ENCODE measurements around the gene VPS11.
A peak's percentile ranks its signal among the peaks of the same experiment; 100 is the strongest.

The VPS11 gene

GRCh38 chr11:119091178-119091577, 23.6 kb downstream of the VPS11 start:
- Histone ChIP-seq H3K9ac (ENCODE audit: low read length) (no peak overlapping the region), H2AFZ (ENCODE audit: low read depth, low read length) (no peak overlapping the region), H4K20me1 (ENCODE audit: insufficient read depth, low read length) (peaks cover 26% of the 10 kb centered on the region), H3K4me2 (ENCODE audit: low read length) (no peak overlapping the region), H3K9me3 (ENCODE audit: insufficient read depth, low read length) (no peaks in the 10 kb centered on the region), H3K4me3 (ENCODE audit: low read length) (no peak overlapping the region), H3K27me3 (ENCODE audit: low read depth, low read length) (no peaks in the 10 kb centered on the region), H3K4me1 (ENCODE audit: low read length) (peaks cover 29% of the 10 kb centered on the region), H3K36me3 (replicated peaks; ENCODE audit: low read depth, low read length) (peaks cover 39% of the 10 kb centered on the region), H3K79me2 (ENCODE audit: low read length) (peaks cover 39% of the 10 kb centered on the region), H3K27ac (ENCODE audit: low read length) (peak overlapping the region; percentile 15; the same call in 1 of the 2 replicates)
- TF ChIP-seq, protein P1, sequence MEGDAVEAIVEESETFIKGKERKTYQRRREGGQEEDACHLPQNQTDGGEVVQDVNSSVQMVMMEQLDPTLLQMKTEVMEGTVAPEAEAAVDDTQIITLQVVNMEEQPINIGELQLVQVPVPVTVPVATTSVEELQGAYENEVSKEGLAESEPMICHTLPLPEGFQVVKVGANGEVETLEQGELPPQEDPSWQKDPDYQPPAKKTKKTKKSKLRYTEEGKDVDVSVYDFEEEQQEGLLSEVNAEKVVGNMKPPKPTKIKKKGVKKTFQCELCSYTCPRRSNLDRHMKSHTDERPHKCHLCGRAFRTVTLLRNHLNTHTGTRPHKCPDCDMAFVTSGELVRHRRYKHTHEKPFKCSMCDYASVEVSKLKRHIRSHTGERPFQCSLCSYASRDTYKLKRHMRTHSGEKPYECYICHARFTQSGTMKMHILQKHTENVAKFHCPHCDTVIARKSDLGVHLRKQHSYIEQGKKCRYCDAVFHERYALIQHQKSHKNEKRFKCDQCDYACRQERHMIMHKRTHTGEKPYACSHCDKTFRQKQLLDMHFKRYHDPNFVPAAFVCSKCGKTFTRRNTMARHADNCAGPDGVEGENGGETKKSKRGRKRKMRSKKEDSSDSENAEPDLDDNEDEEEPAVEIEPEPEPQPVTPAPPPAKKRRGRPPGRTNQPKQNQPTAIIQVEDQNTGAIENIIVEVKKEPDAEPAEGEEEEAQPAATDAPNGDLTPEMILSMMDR (IDR thresholded peaks at IDR 0.05; ENCODE audit: low read depth, low read length) = no peak
- TF ChIP-seq EZH2phosphoT487 (IDR thresholded peaks at IDR 0.05; ENCODE audit: low read depth) = no peak

DNA sequence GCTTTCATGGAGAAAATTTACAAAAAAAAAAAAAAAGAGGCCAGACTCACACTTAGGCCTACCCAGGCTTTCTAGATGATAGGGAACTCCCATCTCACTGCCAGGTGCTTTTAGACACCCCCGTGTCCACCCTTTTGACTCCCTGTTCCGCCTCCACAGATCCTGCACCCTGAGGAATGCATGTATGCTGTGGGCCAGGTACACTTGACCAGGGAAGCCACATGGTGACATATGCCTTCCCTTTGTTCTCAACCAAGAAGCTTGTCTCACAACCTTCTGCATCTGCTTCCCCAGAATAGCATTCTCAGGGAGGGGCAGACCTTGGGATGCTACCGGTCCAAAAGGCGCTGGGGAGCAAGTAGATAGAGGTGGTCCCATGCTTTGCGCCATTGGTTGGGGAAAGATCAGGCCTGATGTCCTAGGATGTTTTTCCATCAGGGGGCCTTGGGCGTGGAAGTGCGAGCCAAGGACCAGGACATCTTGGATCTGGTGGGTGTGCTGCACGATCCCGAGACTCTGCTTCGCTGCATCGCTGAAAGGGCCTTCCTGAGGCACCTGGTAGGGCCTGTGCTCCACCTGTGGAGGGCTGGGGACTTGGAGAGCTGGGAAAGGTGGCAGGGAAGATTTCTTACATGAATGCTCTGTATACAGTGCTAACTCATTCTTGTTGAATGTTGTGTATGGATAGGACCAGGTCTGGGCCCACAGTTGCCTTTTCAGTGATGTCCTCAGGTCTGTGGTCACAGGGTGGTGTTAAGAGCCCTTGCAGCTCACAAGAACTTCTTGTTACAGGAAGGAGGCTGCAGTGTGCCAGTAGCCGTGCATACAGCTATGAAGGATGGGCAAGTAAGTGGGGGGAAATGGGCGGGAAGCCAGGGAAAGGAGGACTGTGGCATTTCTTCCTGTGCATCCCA, 24.6 kb downstream of the VPS11 start:
- H3K4me2 ChIP-seq (ENCODE audit: low read length) = peak overlapping the region; percentile 96
- H3K79me2 ChIP-seq (ENCODE audit: low read length) = peaks cover 37% of the 10 kb centered on the region
- H3K4me3 ChIP-seq (ENCODE audit: low read length) = peak overlapping the region; percentile 97
- no peaks in the 10 kb centered on the region for H3K9me3 ChIP-seq (ENCODE audit: insufficient read depth, low read length)
- no peak for TF ChIP-seq EZH2phosphoT487 (IDR thresholded peaks at IDR 0.05; ENCODE audit: low read depth)
- TF ChIP-seq, protein P1 (IDR thresholded peaks at IDR 0.05; ENCODE audit: low read depth, low read length) = no peak
- H3K9ac ChIP-seq (ENCODE audit: low read length) = peak overlapping the region; percentile 92; the same call in 1 of the 2 replicates
- peaks cover 45% of the 10 kb centered on the region for H3K36me3 ChIP-seq (replicated peaks; ENCODE audit: low read depth, low read length)
- peaks cover 26% of the 10 kb centered on the region for H4K20me1 ChIP-seq (ENCODE audit: insufficient read depth, low read length)
- H3K27ac ChIP-seq (ENCODE audit: low read length) = peak overlapping the region; percentile 73
- H3K4me1 ChIP-seq (ENCODE audit: low read length) = peaks cover 31% of the 10 kb centered on the region
- H2AFZ ChIP-seq (ENCODE audit: low read depth, low read length) = no peak overlapping the region
- no peaks in the 10 kb centered on the region for H3K27me3 ChIP-seq (ENCODE audit: low read depth, low read length)

DNA sequence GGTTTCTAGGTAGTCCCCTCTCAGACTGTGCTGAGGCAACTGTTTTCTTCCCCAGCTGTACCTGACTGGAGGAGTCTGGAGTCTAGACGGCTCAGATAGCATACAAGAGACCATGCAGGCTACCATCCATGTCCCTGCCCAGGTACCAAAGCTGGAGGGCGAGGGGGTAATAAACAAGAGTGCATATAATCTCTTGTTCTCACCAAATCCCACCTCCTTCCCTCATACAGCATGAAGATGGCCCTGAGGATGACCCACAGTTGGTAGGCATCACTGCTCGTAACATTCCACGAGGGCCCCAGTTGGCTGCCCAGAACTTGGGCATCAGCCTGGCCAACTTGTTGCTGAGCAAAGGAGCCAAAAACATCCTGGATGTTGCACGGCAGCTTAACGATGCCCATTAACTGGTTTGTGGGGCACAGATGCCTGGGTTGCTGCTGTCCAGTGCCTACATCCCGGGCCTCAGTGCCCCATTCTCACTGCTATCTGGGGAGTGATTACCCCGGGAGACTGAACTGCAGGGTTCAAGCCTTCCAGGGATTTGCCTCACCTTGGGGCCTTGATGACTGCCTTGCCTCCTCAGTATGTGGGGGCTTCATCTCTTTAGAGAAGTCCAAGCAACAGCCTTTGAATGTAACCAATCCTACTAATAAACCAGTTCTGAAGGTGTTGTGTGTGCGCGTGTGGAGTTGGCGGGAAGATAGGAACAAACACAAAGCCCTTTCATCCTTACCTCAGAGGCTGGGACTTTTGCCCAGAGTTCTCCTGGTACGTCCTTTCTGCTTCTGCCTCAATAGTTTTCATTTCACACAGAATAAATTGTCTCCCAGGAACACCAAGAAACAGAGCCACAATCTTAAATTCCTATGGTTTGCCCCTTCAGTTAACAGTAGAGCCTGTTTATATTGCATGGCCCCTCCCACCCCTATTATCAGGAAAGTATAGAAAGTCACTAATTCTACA, 25.5 kb downstream of the VPS11 start:
- H3K27me3 ChIP-seq (ENCODE audit: low read depth, low read length) = no peaks in the 10 kb centered on the region
- H3K9ac ChIP-seq (ENCODE audit: low read length) = peak overlapping the region; percentile 92
- peaks cover 54% of the 10 kb centered on the region for H3K36me3 ChIP-seq (replicated peaks; ENCODE audit: low read depth, low read length)
- H3K4me3 ChIP-seq (ENCODE audit: low read length) = peak overlapping the region; percentile 97
- H4K20me1 ChIP-seq (ENCODE audit: insufficient read depth, low read length) = peaks cover 26% of the 10 kb centered on the region
- H3K4me2 ChIP-seq (ENCODE audit: low read length) = peak overlapping the region; percentile 96
- H3K9me3 ChIP-seq (ENCODE audit: insufficient read depth, low read length) = no peaks in the 10 kb centered on the region
- TF ChIP-seq, protein P1 (IDR thresholded peaks at IDR 0.05; ENCODE audit: low read depth, low read length) = no peak
- peak overlapping the region; percentile 73 for H3K27ac ChIP-seq (ENCODE audit: low read length)
- H2AFZ ChIP-seq (ENCODE audit: low read depth, low read length) = no peak overlapping the region
- peaks cover 31% of the 10 kb centered on the region for H3K4me1 ChIP-seq (ENCODE audit: low read length)
- peaks cover 37% of the 10 kb centered on the region for H3K79me2 ChIP-seq (ENCODE audit: low read length)

Data from OCI-LY3 (cell line).